Lung (tissue), 12 donors: ENCODE measurements around the gene PARVA. TPM values are rescaled to one million over a fixed set of nuclear protein-coding genes. Genes with fewer than 3 reads are reported as not detected.

Experiments used
- ATAC-seq: fragments of 200-7000 bp; cut with Tn5 transposase; one replicate; pipeline ENCODE4 v1.9.1; 2020; ENCODE audit warnings: moderate number of reproducible peaks; ENCODE audit not compliant: insufficient read depth, low FRiP score
- DNase-seq, 3 donors: peaks; one replicate each; pipeline ENCODE4 v3.0.0-alpha.2; 2013 to 2017
- H3K27ac ChIP-seq, 2 donors: one replicate each; pipeline ENCODE4 v1.5.1; 2013; ENCODE audit warnings: mild to moderate bottlenecking in 2 of 2, moderate library complexity in 2 of 2, control low read depth in 1 of 2, inconsistent platforms in 1 of 2, low read depth in 1 of 2, low read length in 1 of 2
- H3K27me3 ChIP-seq, 3 donors: one replicate each; pipeline ENCODE4 v1.5.1; 2013; ENCODE audit warnings: low read length in 2 of 3; ENCODE audit not compliant: control insufficient read depth in 3 of 3, insufficient read depth in 3 of 3
- H3K36me3 ChIP-seq, 4 donors: one replicate each; pipeline ENCODE4 v1.5.1; 2013; ENCODE audit warnings: low read length in 4 of 4, mild to moderate bottlenecking in 1 of 4, moderate library complexity in 1 of 4; ENCODE audit not compliant: control insufficient read depth in 4 of 4, insufficient read depth in 4 of 4
- H3K4me1 ChIP-seq, 5 donors: one replicate each; pipeline ENCODE4 v1.5.1; 2013; ENCODE audit warnings: low read length in 5 of 5, mild to moderate bottlenecking in 2 of 5, moderate library complexity in 1 of 5; ENCODE audit not compliant: control insufficient read depth in 5 of 5, insufficient read depth in 5 of 5
- H3K4me3 ChIP-seq: one replicate; pipeline ENCODE4 v1.5.1; 2013; ENCODE audit warnings: mild to moderate bottlenecking, control low read depth, moderate library complexity
- H3K9ac ChIP-seq, 2 donors: one replicate each; pipeline ENCODE4 v1.5.1; 2013; ENCODE audit warnings: low read length in 2 of 2, control low read depth in 1 of 2; ENCODE audit not compliant: insufficient read depth in 1 of 2
- H3K9me3 ChIP-seq, 4 donors: one replicate each; pipeline ENCODE4 v1.5.1; 2013; ENCODE audit warnings: low read length in 3 of 4, mild to moderate bottlenecking in 1 of 4, moderate library complexity in 1 of 4; ENCODE audit not compliant: control insufficient read depth in 4 of 4, insufficient read depth in 3 of 4
- WGBS, 2 donors: extraction: QIAGEN DNeasy Blood & Tissue Kit; methylation state at CpG; one replicate each; pipeline ENCODE4 v1.1.7; 2013; 5-methylcytosine and 5-hydroxymethylcytosine counted together
- polyA plus RNA-seq, 2 donors: library from polyadenylated mRNA; stranded (reverse); fragments of 200-250 nt; gene quantifications; one replicate each; pipeline ENCODE4 v1.2.1, GENCODE V29; 2013
- total RNA-seq, 2 donors: library from RNA; depleted of rRNA in 1 of 2; stranded (reverse); fragments of >200 nt in 1 of 2; gene quantifications; one replicate each; pipeline ENCODE4 v1.2.1, GENCODE V29; 2014 to 2021
- TF ChIP-seq, protein P1 (sequence below): IDR thresholded peaks from 2 replicates; pipeline ENCODE4 v1.5.1; 2012; ENCODE audit warnings: mild to moderate bottlenecking; ENCODE audit errors: control extremely low read depth, extremely low read depth
- donor health status: control.
- donor health status: control.
- donor health status: Bipolar disorder and iron deficiency.
- donor health status: healthy.
- donor health status: DM: yes; HTN: yes; CAD: no.

PARVA gene
- total and polyA plus RNA-seq, 4 donors = 19.9 to 71.6 (median 36.2) TPM

DNA sequence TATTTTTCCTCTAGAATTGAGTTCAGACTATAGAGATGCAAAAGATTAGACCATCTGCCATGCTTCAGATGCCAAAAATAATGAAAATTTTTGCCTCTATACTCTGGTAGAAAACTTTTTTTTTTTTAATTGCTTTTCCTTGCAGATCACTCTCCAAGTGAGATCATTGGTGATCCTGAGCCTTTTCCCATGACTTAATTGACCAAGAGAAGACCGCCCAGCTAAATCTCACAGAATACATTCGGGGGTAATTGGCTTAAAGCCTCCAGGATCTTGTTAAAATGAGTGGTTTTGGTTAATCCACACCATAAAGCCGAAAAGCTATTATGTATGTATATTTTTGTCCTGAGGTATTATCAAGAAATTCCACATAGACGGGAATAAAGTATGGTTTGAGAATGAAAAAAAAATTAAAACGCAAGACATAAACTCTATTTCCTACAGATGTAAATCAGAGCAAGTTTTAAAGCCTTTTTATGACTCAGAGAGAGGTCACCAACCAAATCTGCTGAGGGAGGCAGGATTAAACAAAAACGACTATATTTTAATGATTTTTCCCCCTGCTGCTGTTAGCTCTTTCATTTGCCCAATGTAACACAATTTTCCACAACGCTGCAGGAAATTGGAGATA, 64.0 kb downstream of the PARVA start:
- TF ChIP-seq, protein P1, sequence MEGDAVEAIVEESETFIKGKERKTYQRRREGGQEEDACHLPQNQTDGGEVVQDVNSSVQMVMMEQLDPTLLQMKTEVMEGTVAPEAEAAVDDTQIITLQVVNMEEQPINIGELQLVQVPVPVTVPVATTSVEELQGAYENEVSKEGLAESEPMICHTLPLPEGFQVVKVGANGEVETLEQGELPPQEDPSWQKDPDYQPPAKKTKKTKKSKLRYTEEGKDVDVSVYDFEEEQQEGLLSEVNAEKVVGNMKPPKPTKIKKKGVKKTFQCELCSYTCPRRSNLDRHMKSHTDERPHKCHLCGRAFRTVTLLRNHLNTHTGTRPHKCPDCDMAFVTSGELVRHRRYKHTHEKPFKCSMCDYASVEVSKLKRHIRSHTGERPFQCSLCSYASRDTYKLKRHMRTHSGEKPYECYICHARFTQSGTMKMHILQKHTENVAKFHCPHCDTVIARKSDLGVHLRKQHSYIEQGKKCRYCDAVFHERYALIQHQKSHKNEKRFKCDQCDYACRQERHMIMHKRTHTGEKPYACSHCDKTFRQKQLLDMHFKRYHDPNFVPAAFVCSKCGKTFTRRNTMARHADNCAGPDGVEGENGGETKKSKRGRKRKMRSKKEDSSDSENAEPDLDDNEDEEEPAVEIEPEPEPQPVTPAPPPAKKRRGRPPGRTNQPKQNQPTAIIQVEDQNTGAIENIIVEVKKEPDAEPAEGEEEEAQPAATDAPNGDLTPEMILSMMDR = no peak
- Histone ChIP-seq H3K27me3 (no peaks in the 10 kb centered on the region), H3K9ac (no peak overlapping the region), H3K27ac (no peak overlapping the region), H3K4me1 (peaks cover 0 to 4% (median 0%) of the 10 kb centered on the region in 5 donors), H3K9me3 (peaks cover 0 to 6% (median 0%) of the 10 kb centered on the region in 4 donors), H3K36me3 (peaks cover 0 to 13% (median 2%) of the 10 kb centered on the region in 4 donors), H3K4me3 (no peak overlapping the region)
- no peak for ATAC-seq
- peak in 1 of 3 donors; percentile 40 for DNase-seq
- WGBS, 2 donors = 89 to 90% methylated on average over 7 of the region's 7 CpGs

DNA sequence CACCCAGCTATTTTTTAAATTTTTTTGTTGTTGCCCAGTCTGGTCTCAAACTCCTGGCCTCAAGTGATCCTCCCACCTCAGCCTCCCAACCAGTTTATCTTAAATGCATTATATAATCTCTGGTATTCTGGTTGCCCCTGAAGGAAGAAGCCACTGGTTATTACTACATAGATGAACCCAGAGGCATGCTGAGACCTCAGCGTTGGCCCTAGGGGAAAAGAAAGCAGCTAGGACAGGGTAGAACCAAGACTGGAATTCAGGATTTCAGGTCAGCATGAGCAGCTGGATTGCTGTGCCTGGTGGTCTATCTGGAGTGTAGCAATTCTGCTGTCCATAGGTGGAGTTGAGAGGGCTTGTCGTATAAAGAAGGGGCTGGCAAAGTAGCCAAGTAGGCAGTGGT, 67.2 kb downstream of the PARVA start:
- Histone ChIP-seq H3K36me3 (peaks cover 0 to 9% (median 1%) of the 10 kb centered on the region in 4 donors), H3K9me3 (peaks cover 0 to 6% (median 0%) of the 10 kb centered on the region in 4 donors), H3K4me3 (no peak overlapping the region), H3K27ac (no peak overlapping the region), H3K4me1 (peaks cover 0 to 11% (median 3%) of the 10 kb centered on the region in 5 donors), H3K27me3 (no peaks in the 10 kb centered on the region), H3K9ac (no peak overlapping the region)
- 65% methylated on average over 2 of the region's 2 CpGs for WGBS, 2 donors
- TF ChIP-seq, protein P1 = no peak
- ATAC-seq (no peak), DNase-seq (no peak)

DNA sequence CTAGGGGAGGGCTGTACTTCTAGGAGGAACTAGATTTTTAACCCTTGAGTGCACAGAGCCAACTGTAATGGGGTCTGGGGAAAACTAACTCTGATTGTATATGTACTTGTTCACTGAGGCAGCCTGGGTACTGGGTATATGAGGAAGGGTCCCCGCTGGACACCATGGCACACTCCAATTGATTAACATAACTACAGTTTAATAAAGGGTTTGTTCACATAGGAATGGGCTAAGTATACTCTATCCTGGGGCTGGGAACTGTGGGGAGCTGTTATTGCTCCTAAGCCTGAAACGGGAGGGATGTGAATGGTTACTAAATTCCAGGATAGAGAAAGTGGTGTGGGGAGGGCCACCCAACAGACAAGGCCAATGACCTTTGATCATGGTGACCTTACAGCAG, 67.6 kb downstream of the PARVA start:
- no peak overlapping the region for H3K9ac ChIP-seq
- H3K9me3 ChIP-seq = peaks cover 0 to 6% (median 0%) of the 10 kb centered on the region in 4 donors
- peaks cover 0 to 6% (median under 1%) of the 10 kb centered on the region in 4 donors for H3K36me3 ChIP-seq
- no peak overlapping the region for H3K27ac ChIP-seq
- peaks cover 0 to 13% (median 3%) of the 10 kb centered on the region in 5 donors for H3K4me1 ChIP-seq
- DNase-seq = no peak
- no peaks in the 10 kb centered on the region for H3K27me3 ChIP-seq
- ATAC-seq = no peak
- TF ChIP-seq, protein P1 = no peak
- 88 to 94% methylated on average over 2 of the region's 2 CpGs for WGBS, 2 donors
- H3K4me3 ChIP-seq = no peak overlapping the region

DNA sequence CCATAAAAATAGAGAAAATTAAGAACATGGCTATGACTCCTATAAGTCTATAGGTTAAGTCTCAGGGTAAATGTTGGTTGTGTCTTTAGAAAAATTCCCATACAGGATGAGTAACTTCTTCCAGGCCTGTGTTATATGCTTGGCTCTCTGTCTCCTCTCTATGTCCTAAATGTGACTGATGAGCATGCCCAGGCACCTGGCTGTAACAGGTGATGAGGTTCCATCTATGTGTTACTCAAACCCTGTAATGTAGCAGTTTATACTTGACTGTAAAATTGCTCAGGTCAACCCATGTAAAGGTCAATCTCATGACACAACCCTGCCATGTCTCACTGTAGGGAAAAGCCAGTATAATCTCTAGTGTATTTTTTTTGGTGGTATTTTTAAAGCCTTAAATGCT, 69.5 kb downstream of the PARVA start:
- H3K4me1 ChIP-seq = peaks cover 0 to 15% (median 0%) of the 10 kb centered on the region in 5 donors
- no peaks in the 10 kb centered on the region for H3K27me3 ChIP-seq
- TF ChIP-seq, protein P1 = no peak

More for the DNA sequence above, 69.5 kb downstream of the PARVA start:
- no peak overlapping the region for H3K9ac ChIP-seq
- no peaks in the 10 kb centered on the region for H3K9me3 ChIP-seq
- no peak for DNase-seq
- H3K27ac ChIP-seq = no peak overlapping the region
- ATAC-seq = no peak
- H3K36me3 ChIP-seq = peaks cover 0 to 4% (median 0%) of the 10 kb centered on the region in 4 donors
- H3K4me3 ChIP-seq = no peak overlapping the region
